ENCODE data around the gene CXCL1. TPM values are rescaled to one million over a fixed set of nuclear protein-coding genes. Genes with fewer than 3 reads are reported as not detected.

The CXCL1 gene
- total RNA-seq, 2 experiments from 2014 or later, result not detected

DNA sequence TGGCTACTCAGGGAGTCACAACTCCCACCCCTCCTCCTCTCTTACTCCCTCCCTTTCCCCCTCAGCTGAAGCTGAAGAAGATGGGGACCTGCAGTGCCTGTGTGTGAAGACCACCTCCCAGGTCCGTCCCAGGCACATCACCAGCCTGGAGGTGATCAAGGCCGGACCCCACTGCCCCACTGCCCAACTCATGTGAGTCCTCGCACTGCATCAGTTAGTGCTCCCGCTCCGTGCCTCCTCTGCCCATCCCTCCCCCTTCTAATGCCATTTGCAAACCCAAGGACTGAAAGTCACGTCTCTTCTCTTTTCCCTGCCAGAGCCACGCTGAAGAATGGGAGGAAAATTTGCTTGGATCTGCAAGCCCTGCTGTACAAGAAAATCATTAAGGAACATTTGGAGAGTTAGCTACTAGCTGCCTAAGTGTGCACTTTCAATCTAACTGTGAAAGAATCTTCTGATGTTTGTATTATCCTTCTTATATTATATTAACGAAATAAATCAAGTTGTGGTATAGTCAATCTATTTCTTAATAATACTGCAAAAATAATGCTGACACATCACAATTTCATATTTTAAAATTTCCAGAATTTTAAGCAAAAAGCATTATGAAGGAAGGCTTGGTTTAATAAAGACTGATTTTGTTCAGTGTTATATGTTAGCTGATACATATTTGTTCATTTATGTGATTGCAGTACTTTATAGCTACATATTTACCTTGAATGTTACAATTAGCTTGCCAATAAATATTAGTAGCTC lies 15.3 kb upstream of the CXCL1 start:
- Mint-ChIP-seq H3K36me3 (ENCODE audit: low read depth) (no peaks in the 10 kb centered on the region), H3K27ac (no peak overlapping the region), H3K27me3 (ENCODE audit: low read depth) (peaks cover 9% of the 10 kb centered on the region), H3K4me1 (ENCODE audit: low read depth) (no peaks in the 10 kb centered on the region), H3K4me3 (no peak overlapping the region), H3K9me3 (ENCODE audit: insufficient read depth) (no peaks in the 10 kb centered on the region)
- ATAC-seq (no peak), DNase-seq (no peak)
- POLR2A ChIA-PET, result no interaction called here
- CTCF ChIA-PET, result no interaction called here

DNA sequence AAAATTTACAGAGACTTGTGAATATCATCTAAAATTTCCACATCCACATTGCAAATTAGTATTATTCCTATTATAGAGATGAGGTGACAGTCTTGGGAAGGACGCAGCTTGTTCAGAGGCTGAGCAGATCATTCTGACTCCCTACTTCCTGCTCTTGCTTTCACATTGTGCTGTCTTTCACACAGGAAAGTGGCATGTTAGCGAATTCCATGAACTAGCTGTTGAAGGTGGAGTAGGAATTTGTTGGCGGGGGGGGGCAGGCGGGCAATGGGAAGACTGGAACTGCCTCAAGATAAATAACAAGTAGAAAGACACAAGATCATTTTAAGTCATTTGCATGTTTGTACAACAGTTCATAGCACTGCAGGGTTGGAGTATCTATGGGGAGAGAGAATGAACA lies 13.8 kb upstream of the CXCL1 start:
- H3K36me3 Mint-ChIP-seq (ENCODE audit: low read depth), result no peaks in the 10 kb centered on the region
- POLR2A ChIA-PET, result no interaction called here
- CTCF ChIA-PET, result interaction anchor here (0.6 kb wide), 1 partner anchor 113 kb away, joined by 3 read pairs; no protein-coding TSS in a partner anchor
- H3K27me3 Mint-ChIP-seq (ENCODE audit: low read depth), result peaks cover 9% of the 10 kb centered on the region
- no peak overlapping the region for H3K27ac Mint-ChIP-seq
- ATAC-seq (no peak), DNase-seq (no peak)
- no peaks in the 10 kb centered on the region for H3K9me3 Mint-ChIP-seq (ENCODE audit: insufficient read depth)
- H3K4me1 Mint-ChIP-seq (ENCODE audit: low read depth), result no peaks in the 10 kb centered on the region
- no peak overlapping the region for H3K4me3 Mint-ChIP-seq

DNA sequence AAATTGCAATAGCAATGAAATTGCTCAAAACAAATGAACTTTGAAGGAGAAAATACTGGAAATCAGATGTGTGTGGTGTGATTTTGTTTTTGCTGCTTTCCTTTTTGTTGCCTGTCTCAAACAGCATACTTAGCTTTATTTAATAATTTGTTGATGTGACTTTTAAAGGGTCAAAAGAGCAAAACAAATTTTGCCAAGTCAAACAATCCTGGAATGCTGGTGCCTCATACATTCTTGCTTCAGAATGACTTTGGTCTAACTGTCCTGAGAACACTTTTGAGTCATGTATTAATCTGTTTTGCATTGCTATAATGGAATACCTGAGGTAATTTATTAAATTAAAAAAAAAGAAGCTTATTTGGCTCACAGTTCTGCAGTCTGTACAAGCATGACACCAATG lies 12.7 kb upstream of the CXCL1 start:
- H3K4me3 Mint-ChIP-seq, result no peak overlapping the region
- H3K27me3 Mint-ChIP-seq (ENCODE audit: low read depth), result peaks cover 7% of the 10 kb centered on the region
- H3K36me3 Mint-ChIP-seq (ENCODE audit: low read depth), result no peaks in the 10 kb centered on the region
- POLR2A ChIA-PET, result interaction anchor here (0.6 kb wide), 1 partner anchor 9 kb away, joined by 3 read pairs; no protein-coding TSS in a partner anchor
- ATAC-seq, result no peak
- H3K4me1 Mint-ChIP-seq (ENCODE audit: low read depth), result no peaks in the 10 kb centered on the region
- DNase-seq, result no peak
- no peak overlapping the region for H3K27ac Mint-ChIP-seq
- H3K9me3 Mint-ChIP-seq (ENCODE audit: insufficient read depth), result no peaks in the 10 kb centered on the region
- CTCF ChIA-PET, result no interaction called here

GRCh38 chr4:73859614-73860088 lies 9.5 kb upstream of the CXCL1 start:
- Mint-ChIP-seq H3K9me3 (ENCODE audit: insufficient read depth) (no peaks in the 10 kb centered on the region), H3K4me3 (no peak overlapping the region), H3K27me3 (ENCODE audit: low read depth) (peaks cover 2% of the 10 kb centered on the region), H3K36me3 (ENCODE audit: low read depth) (no peaks in the 10 kb centered on the region), H3K27ac (no peak overlapping the region), H3K4me1 (ENCODE audit: low read depth) (no peaks in the 10 kb centered on the region)
- CTCF ChIA-PET, result no interaction called here
- DNase-seq, result no peak
- ATAC-seq, result no peak
- POLR2A ChIA-PET, result no interaction called here

- H3K27me3 Mint-ChIP-seq (ENCODE audit: low read depth), result no peaks in the 10 kb centered on the region
- no peaks in the 10 kb centered on the region for H3K9me3 Mint-ChIP-seq (ENCODE audit: insufficient read depth)
- DNase-seq (no peak), ATAC-seq (no peak)
- ChIA-PET POLR2A (no interaction called here), CTCF (no interaction called here)
- no peaks in the 10 kb centered on the region for H3K4me1 Mint-ChIP-seq (ENCODE audit: low read depth)
- H3K36me3 Mint-ChIP-seq (ENCODE audit: low read depth), result no peaks in the 10 kb centered on the region
- no peak overlapping the region for H3K4me3 Mint-ChIP-seq
- H3K27ac Mint-ChIP-seq, result no peak overlapping the region
Measured at GRCh38 chr4:73860181-73860580, 9.0 kb upstream of the CXCL1 start.

- DNase-seq (no peak), ATAC-seq (no peak)
- no peaks in the 10 kb centered on the region for H3K4me1 Mint-ChIP-seq (ENCODE audit: low read depth)
- H3K4me3 Mint-ChIP-seq, result no peak overlapping the region
- ChIA-PET CTCF (no interaction called here), POLR2A (no interaction called here)
- H3K9me3 Mint-ChIP-seq (ENCODE audit: insufficient read depth), result no peaks in the 10 kb centered on the region
- no peak overlapping the region for H3K27ac Mint-ChIP-seq
- no peaks in the 10 kb centered on the region for H3K27me3 Mint-ChIP-seq (ENCODE audit: low read depth)
- no peaks in the 10 kb centered on the region for H3K36me3 Mint-ChIP-seq (ENCODE audit: low read depth)
Measured at GRCh38 chr4:73860917-73861316, 8.3 kb upstream of the CXCL1 start.

- ATAC-seq, result no peak
- ChIA-PET POLR2A (no interaction called here), CTCF (no interaction called here)
- Mint-ChIP-seq H3K4me1 (ENCODE audit: low read depth) (no peaks in the 10 kb centered on the region), H3K4me3 (no peak overlapping the region), H3K9me3 (ENCODE audit: insufficient read depth) (no peaks in the 10 kb centered on the region), H3K27ac (no peak overlapping the region), H3K27me3 (ENCODE audit: low read depth) (peaks cover 2% of the 10 kb centered on the region), H3K36me3 (ENCODE audit: low read depth) (no peaks in the 10 kb centered on the region)
- no peak for DNase-seq
Measured at GRCh38 chr4:73862322-73862721, 6.9 kb upstream of the CXCL1 start.

DNA sequence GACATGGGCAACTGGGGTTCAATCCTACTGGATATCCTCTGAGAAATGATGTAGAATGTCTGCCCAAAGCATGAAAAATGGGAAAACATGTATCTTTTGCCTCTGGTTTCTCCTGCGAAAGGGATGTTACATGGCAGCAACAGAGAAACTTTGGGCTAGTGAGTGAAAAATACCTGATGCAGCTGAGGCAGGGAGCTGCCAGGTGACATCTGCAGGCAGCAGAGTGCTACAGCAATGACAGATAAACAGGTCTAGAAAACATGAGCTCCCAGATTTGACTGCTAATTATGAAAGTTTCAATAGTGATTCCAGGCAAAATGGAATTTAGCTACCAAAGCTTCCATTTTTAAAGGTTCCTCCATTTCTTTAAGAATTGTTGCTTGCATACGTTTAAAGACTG lies 4.8 kb upstream of the CXCL1 start:
- H3K27me3 Mint-ChIP-seq (ENCODE audit: low read depth), result peaks cover 10% of the 10 kb centered on the region
- no peaks in the 10 kb centered on the region for H3K36me3 Mint-ChIP-seq (ENCODE audit: low read depth)
- CTCF ChIA-PET, result interaction anchor here (0.6 to 1.5 kb wide), 5 partner anchors 19 to 270 kb away, joined by 3 to 6 read pairs (median 3); no protein-coding TSS in a partner anchor
- no peak overlapping the region for H3K27ac Mint-ChIP-seq
- H3K4me1 Mint-ChIP-seq (ENCODE audit: low read depth), result no peaks in the 10 kb centered on the region
- H3K4me3 Mint-ChIP-seq, result no peak overlapping the region
- DNase-seq, result no peak
- no peak for ATAC-seq
- H3K9me3 Mint-ChIP-seq (ENCODE audit: insufficient read depth), result no peaks in the 10 kb centered on the region
- POLR2A ChIA-PET, result no interaction called here

- Mint-ChIP-seq H3K9me3 (ENCODE audit: insufficient read depth) (no peaks in the 10 kb centered on the region), H3K4me3 (no peak overlapping the region), H3K27me3 (ENCODE audit: low read depth) (peaks cover 15% of the 10 kb centered on the region), H3K4me1 (ENCODE audit: low read depth) (no peaks in the 10 kb centered on the region), H3K36me3 (ENCODE audit: low read depth) (no peaks in the 10 kb centered on the region), H3K27ac (no peak overlapping the region)
- no peak for ATAC-seq
- ChIA-PET CTCF (interaction anchor here (0.6 to 1.5 kb wide), 5 partner anchors 20 to 270 kb away, joined by 3 to 6 read pairs (median 3); no protein-coding TSS in a partner anchor), POLR2A (no interaction called here)
- no peak for DNase-seq
Measured at GRCh38 chr4:73864961-73865360, 4.2 kb upstream of the CXCL1 start.

DNA sequence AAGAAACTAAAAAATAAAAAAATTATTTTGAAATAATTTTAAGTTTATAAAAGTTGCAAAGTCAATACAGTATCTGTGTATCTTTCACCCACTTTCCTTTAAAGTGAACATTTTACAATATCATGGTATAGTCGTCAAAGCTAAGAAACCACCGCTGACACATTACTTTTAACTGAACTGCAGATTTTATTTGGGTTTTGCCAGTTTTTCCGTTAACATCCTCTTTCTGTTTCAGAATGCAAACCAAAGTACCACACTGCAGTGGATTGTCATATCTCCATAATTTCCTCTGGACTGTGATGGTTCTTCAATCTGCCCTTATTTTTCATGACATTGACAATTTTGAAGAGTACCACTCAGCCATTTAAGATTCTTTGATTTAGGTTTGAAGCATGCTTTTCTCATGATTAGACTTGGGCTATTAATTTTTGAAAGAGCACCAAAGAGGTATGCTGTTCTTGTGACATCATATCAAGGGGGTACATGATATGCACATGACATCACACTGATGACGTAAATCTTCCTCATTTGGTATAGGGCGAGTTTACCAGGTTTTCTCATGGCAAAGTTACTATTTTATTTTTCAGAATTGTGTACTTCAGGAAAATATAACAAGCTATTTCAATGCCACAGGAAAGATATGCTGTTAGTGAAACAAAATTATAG lies 3.6 kb upstream of the CXCL1 start:
- ChIA-PET CTCF (interaction anchor here (1.4 to 1.5 kb wide), 2 partner anchors 20 to 269 kb away, joined by 3 read pairs; no protein-coding TSS in a partner anchor), POLR2A (no interaction called here)
- no peak overlapping the region for H3K4me3 Mint-ChIP-seq
- no peak overlapping the region for H3K27ac Mint-ChIP-seq
- ATAC-seq, result no peak
- H3K27me3 Mint-ChIP-seq (ENCODE audit: low read depth), result peaks cover 16% of the 10 kb centered on the region
- H3K9me3 Mint-ChIP-seq (ENCODE audit: insufficient read depth), result no peaks in the 10 kb centered on the region
- no peak for DNase-seq
- no peaks in the 10 kb centered on the region for H3K4me1 Mint-ChIP-seq (ENCODE audit: low read depth)
- no peaks in the 10 kb centered on the region for H3K36me3 Mint-ChIP-seq (ENCODE audit: low read depth)

- Mint-ChIP-seq H3K9me3 (ENCODE audit: insufficient read depth) (no peaks in the 10 kb centered on the region), H3K27ac (no peak overlapping the region), H3K4me1 (ENCODE audit: low read depth) (no peaks in the 10 kb centered on the region), H3K4me3 (no peak overlapping the region), H3K36me3 (ENCODE audit: low read depth) (no peaks in the 10 kb centered on the region), H3K27me3 (ENCODE audit: low read depth) (peaks cover 20% of the 10 kb centered on the region)
- DNase-seq (no peak), ATAC-seq (no peak)
- POLR2A ChIA-PET, result no interaction called here
- CTCF ChIA-PET, result no interaction called here
Measured at GRCh38 chr4:73866246-73866645, 2.9 kb upstream of the CXCL1 start.

DNA sequence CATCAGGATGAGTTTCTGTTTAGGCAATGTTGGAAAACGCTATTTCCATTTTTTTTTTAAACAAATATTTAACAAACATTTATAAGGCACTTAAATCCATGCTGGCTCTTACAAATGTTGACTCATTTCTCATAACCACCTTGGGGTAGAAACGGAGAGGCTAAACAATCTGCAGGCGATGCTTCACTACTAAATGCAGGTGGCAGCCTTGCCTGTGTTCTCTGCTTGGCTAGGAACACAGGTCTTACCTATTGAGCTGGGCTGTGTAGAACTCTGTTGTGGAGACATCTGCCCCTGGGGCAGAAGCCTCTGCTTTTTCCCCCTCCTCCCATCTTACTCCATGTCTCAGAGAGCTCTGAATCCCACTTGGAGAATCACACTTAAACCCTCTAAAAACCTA lies 1.4 kb upstream of the CXCL1 start:
- DNase-seq, result no peak
- POLR2A ChIA-PET, result no interaction called here
- H3K27me3 Mint-ChIP-seq (ENCODE audit: low read depth), result peaks cover 20% of the 10 kb centered on the region
- H3K36me3 Mint-ChIP-seq (ENCODE audit: low read depth), result no peaks in the 10 kb centered on the region
- no peaks in the 10 kb centered on the region for H3K9me3 Mint-ChIP-seq (ENCODE audit: insufficient read depth)
- H3K4me1 Mint-ChIP-seq (ENCODE audit: low read depth), result no peaks in the 10 kb centered on the region
- CTCF ChIA-PET, result no interaction called here
- no peak for ATAC-seq
- no peak overlapping the region for H3K27ac Mint-ChIP-seq
- H3K4me3 Mint-ChIP-seq, result no peak overlapping the region
